Measurements from ENCODE around the gene TMEM126A. TPM values are rescaled to one million over a fixed set of nuclear protein-coding genes. Genes with fewer than 3 reads are reported as not detected.

Gene TMEM126A
- total RNA-seq, 2 donors from 2014 or later = 33.8 to 70.6 TPM

DNA sequence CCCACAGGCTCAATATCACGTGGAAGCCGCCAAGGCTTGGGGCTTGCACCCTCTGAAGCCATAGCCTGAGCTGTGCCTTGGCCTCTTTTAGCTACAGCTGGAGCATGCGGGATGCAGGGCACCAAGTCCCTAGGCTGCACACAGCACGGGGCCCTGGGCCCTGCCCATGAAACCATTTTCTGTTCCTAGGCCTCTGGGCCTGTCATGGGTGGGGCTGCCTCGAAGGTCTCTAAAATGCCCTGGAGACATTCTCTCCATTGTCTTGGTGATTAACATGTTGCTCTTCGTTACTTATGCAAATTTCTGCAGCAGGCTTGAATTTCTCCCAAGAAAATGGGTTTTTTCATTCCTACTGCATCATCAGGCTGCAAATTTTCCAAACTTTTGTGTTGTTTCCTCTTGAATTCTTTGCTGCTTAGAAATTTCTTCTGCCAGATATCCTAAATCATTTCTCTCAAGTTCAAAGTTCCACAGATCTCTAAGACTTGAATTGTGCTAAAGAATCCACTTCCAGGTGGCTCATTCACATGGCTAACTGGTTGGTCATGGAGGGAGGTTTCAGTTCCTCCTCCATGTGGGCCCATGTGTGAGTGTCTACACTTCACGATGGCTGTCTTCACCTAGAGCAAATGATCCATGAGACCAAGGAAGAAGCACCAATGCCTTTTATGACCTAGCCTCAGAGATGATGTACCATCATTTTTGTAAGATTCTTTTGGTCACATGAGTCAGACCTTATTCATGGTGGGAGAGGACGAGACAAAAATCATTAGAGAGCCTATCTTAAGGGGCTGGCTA, 24.5 kb downstream of the TMEM126A start:
- DNase-seq (ENCODE audit: low spot score) = no peak
- no peaks in the 10 kb centered on the region for H3K36me3 ChIP-seq
- H3K27ac ChIP-seq = no peak overlapping the region
- H3K9me3 ChIP-seq = no peaks in the 10 kb centered on the region
- H3K4me3 ChIP-seq = no peak overlapping the region
- H3K27me3 ChIP-seq = no peaks in the 10 kb centered on the region
- no peaks in the 10 kb centered on the region for H3K4me1 ChIP-seq
- TF ChIP-seq, protein P1, sequence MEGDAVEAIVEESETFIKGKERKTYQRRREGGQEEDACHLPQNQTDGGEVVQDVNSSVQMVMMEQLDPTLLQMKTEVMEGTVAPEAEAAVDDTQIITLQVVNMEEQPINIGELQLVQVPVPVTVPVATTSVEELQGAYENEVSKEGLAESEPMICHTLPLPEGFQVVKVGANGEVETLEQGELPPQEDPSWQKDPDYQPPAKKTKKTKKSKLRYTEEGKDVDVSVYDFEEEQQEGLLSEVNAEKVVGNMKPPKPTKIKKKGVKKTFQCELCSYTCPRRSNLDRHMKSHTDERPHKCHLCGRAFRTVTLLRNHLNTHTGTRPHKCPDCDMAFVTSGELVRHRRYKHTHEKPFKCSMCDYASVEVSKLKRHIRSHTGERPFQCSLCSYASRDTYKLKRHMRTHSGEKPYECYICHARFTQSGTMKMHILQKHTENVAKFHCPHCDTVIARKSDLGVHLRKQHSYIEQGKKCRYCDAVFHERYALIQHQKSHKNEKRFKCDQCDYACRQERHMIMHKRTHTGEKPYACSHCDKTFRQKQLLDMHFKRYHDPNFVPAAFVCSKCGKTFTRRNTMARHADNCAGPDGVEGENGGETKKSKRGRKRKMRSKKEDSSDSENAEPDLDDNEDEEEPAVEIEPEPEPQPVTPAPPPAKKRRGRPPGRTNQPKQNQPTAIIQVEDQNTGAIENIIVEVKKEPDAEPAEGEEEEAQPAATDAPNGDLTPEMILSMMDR (IDR thresholded peaks at IDR 0.05) = no peak

DNA sequence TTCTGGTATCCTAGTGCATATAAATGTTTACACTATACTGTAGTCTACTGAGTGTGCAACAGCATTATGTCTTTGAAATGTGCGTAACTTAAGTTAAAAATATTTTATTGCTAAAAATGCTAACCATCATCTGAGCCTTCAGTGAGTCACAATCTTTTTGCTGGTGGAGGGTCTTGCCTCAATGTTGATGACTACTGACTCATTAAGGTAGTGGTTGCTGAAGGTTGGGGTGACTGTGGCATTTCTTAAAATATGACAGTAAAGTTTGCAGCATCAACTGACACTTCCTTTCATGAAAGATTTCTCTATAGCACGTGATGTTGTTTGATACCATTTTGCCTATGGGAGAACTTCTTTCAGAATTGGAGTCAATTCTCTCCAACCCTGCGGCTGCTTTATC, 25.6 kb downstream of the TMEM126A start:
- Histone ChIP-seq H3K4me3 (no peak overlapping the region), H3K4me1 (no peaks in the 10 kb centered on the region), H3K27ac (no peak overlapping the region), H3K9me3 (no peaks in the 10 kb centered on the region), H3K27me3 (no peaks in the 10 kb centered on the region), H3K36me3 (no peaks in the 10 kb centered on the region)
- no peak for DNase-seq (ENCODE audit: low spot score)
- TF ChIP-seq, protein P1 (IDR thresholded peaks at IDR 0.05) = no peak

- no peaks in the 10 kb centered on the region for H3K27me3 ChIP-seq
- no peak for DNase-seq (ENCODE audit: low spot score)
These were observed 31.8 kb downstream of the TMEM126A start for GRCh38 chr11:85679576-85679975.

GRCh38 chr11:85680897-85681296, 33.1 kb downstream of the TMEM126A start:
- no peaks in the 10 kb centered on the region for H3K9me3 ChIP-seq
- no peak overlapping the region for H3K27ac ChIP-seq
- peaks cover 0 to 26% of the 10 kb centered on the region in 2 donors for H3K4me1 ChIP-seq
- no peak overlapping the region for H3K4me3 ChIP-seq
- H3K36me3 ChIP-seq = no peaks in the 10 kb centered on the region
- TF ChIP-seq, protein P1 (IDR thresholded peaks at IDR 0.05) = no peak
- H3K27me3 ChIP-seq = no peaks in the 10 kb centered on the region
- no peak for DNase-seq (ENCODE audit: low spot score)

More at GRCh38 chr11:85679576-85679975, 31.8 kb downstream of the TMEM126A start:
- Histone ChIP-seq H3K4me3 (no peak overlapping the region), H3K9me3 (no peaks in the 10 kb centered on the region), H3K36me3 (no peaks in the 10 kb centered on the region), H3K4me1 (peaks cover 0 to 15% of the 10 kb centered on the region in 2 donors), H3K27ac (no peak overlapping the region)
- TF ChIP-seq, protein P1 (IDR thresholded peaks at IDR 0.05) = no peak

- peak overlapping the region; percentile 52 to 63 for H3K27ac ChIP-seq
- no peaks in the 10 kb centered on the region for H3K27me3 ChIP-seq
- TF ChIP-seq, protein P1 (IDR thresholded peaks at IDR 0.05) = no peak
- DNase-seq (ENCODE audit: low spot score) = no peak
- peaks cover 0 to 34% of the 10 kb centered on the region in 2 donors for H3K4me1 ChIP-seq
- peak overlapping the region; percentile 58 to 61 for H3K4me3 ChIP-seq
- H3K9me3 ChIP-seq = no peaks in the 10 kb centered on the region
- H3K36me3 ChIP-seq = no peaks in the 10 kb centered on the region
These were observed 34.9 kb downstream of the TMEM126A start for GRCh38 chr11:85682330-85683305.

All from right atrium auricular region (tissue), 2 donors.